Suppressor macrophage treated with lipopolysaccharide for 1 hour (primary cell): ENCODE results near the gene PLD1.
"Not testable (repeated sequence)": the region's sequence is repeated elsewhere in the genome, so short reads cannot be mapped to it uniquely, and the experiment has no call there.

Experiments
- DNase-seq, 3 donors: peaks; one replicate each; pipeline ENCODE4 v3.0.0-alpha.2; 2020 to 2022

PLD1 gene

GRCh38 chr3:171809861-171810628 is at the start of gene PLD1:
Gene PLD1 (minus strand): TSS chr3:171810483. CDS start chr3:171738051, 72,432 bp downstream.
- peak; percentile 90 to 92 (median 92) for DNase-seq

GRCh38 chr3:171858770-171859169 is 48.5 kb upstream of the PLD1 start:
- not testable (repeated sequence) for DNase-seq

GRCh38 chr3:171854649-171855305 is 44.5 kb upstream of the PLD1 start:
- no peak for DNase-seq

GRCh38 chr3:171851660-171852058 is 41.4 kb upstream of the PLD1 start:
- peak in 2 of 3 donors; percentile 60 to 69 for DNase-seq

GRCh38 chr3:171850960-171851659 is 40.8 kb upstream of the PLD1 start:
- no peak for DNase-seq

GRCh38 chr3:171850320-171850959 is 40.2 kb upstream of the PLD1 start:
- DNase-seq: peak in 2 of 3 donors; percentile 33 to 50

GRCh38 chr3:171849617-171850319 is 39.5 kb upstream of the PLD1 start:
- peak in 1 of 3 donors; percentile 48 for DNase-seq

- no peak for DNase-seq
These were observed 37.4 kb upstream of the PLD1 start for GRCh38 chr3:171847595-171848259.

- no peak for DNase-seq
These were observed 36.9 kb upstream of the PLD1 start for GRCh38 chr3:171847133-171847532.

GRCh38 chr3:171846597-171846996 is 36.3 kb upstream of the PLD1 start:
- DNase-seq: no peak

- DNase-seq: no peak
These were observed 35.4 kb upstream of the PLD1 start for GRCh38 chr3:171845481-171846284.

GRCh38 chr3:171844873-171845272 is 34.6 kb upstream of the PLD1 start:
- DNase-seq: no peak

GRCh38 chr3:171842864-171843518 is 32.7 kb upstream of the PLD1 start, which contains the start of gene TMEM212:
Gene TMEM212 (plus strand): TSS chr3:171843349. CDS start chr3:171843384, 35 bp downstream.
- DNase-seq: no peak

- DNase-seq: no peak
These were observed 31.3 kb upstream of the PLD1 start for GRCh38 chr3:171841620-171842000.

- no peak for DNase-seq
These were observed 30.7 kb upstream of the PLD1 start for GRCh38 chr3:171840811-171841619.

- DNase-seq: no peak
These were observed 30.1 kb upstream of the PLD1 start for GRCh38 chr3:171840445-171840810.

- no peak for DNase-seq
These were observed 29.0 kb upstream of the PLD1 start for GRCh38 chr3:171839270-171839669.

- peak; percentile 61 to 75 (median 64) for DNase-seq
These were observed 28.0 kb upstream of the PLD1 start for GRCh38 chr3:171838218-171838720.

GRCh38 chr3:171837698-171838097 is 27.4 kb upstream of the PLD1 start:
- no peak for DNase-seq
